Stomach (tissue), 9 donors: ENCODE measurements around the gene RAB8B. TPM values are rescaled to one million over a fixed set of nuclear protein-coding genes. Genes with fewer than 3 reads are reported as not detected.

Experiments
- DNase-seq, 2 donors: peaks; one replicate each; pipeline versions ENCODE4 v3.0.0 to v3.0.0-alpha.2; 2013 to 2019
- H3K27ac ChIP-seq, 5 donors: fragments of 200-600 bp in 4 of 5; sonication (generic) in 4 of 5; one replicate each; pipeline ENCODE4 v1.5.1; 2013 to 2019; ENCODE audit warnings: mild to moderate bottlenecking in 1 of 5, moderate library complexity in 1 of 5
- H3K27me3 ChIP-seq, 3 donors: fragments of 200-600 bp; sonication (generic); one replicate each; pipeline ENCODE4 v1.5.1; 2017 to 2019; ENCODE audit warnings: mixed run types in 1 of 3
- H3K36me3 ChIP-seq, 4 donors: fragments of 200-600 bp; sonication (generic); 1 replicate in 3 of 4; 2 replicates in 1 of 4; pipeline ENCODE4 v1.5.1; 2016 to 2019
- H3K4me1 ChIP-seq, 4 donors: fragments of 200-600 bp; sonication (generic); one replicate each; pipeline ENCODE4 v1.5.1; 2016 to 2019
- H3K4me3 ChIP-seq, 4 donors: fragments of 200-600 bp; sonication (generic) in 3 of 4; one replicate each; pipeline ENCODE4 v1.5.1; 2016 to 2019; ENCODE audit warnings: mild to moderate bottlenecking in 1 of 4
- H3K9me3 ChIP-seq, 4 donors: fragments of 200-600 bp; sonication (generic); one replicate each; pipeline ENCODE4 v1.5.1; 2016 to 2019
- CTCF ChIP-seq, 7 experiments: fragments of 450-650 bp in 4 of 7; fragments of 200-600 bp in 3 of 7; sonication (generic) in 3 of 7; IDR thresholded peaks; one replicate each; pipeline ENCODE4 v1.5.1; 2016 to 2019; ENCODE audit warnings: antibody characterized with exemption in 7 of 7, control low read depth in 2 of 7, mild to moderate bottlenecking in 1 of 7
- EP300 ChIP-seq: sonication (generic); formaldehyde crosslinking; IDR thresholded peaks from one replicate; pipeline ENCODE4 v1.6.1; 2017; ENCODE audit warnings: antibody characterized with exemption
- POLR2A ChIP-seq, 4 donors: fragments of 450-650 bp; IDR thresholded peaks; one replicate each; pipeline ENCODE4 v1.6.1; 2016; ENCODE audit warnings: antibody characterized with exemption in 4 of 4, control low read depth in 2 of 4, mild to moderate bottlenecking in 1 of 4, moderate library complexity in 1 of 4
- POLR2AphosphoS5 ChIP-seq, 3 donors: sonication (generic); formaldehyde crosslinking; IDR thresholded peaks; one replicate each; pipeline ENCODE4 v1.6.1; 2016; ENCODE audit warnings: antibody characterized with exemption in 3 of 3
- whole genome bisulfite sequencing, 5 donors: extraction: QIAGEN DNeasy Blood & Tissue Kit in 3 of 5; methylation state at CpG; one replicate each; pipeline versions ENCODE4 v1.1.5 to v1.1.7; 2013 to 2018; 5-methylcytosine and 5-hydroxymethylcytosine counted together
- intact Hi-C: fragments of 100-400 bp; cut with DNase I; formaldehyde crosslinking; loops from one replicate; pipeline ENCODE4 v1.15.1; 2023; ENCODE audit warnings: low total_unique reads
- polyA plus RNA-seq, 3 donors: library from polyadenylated mRNA; stranded (reverse); fragments of 200-250 nt; gene quantifications; one replicate each; pipeline ENCODE4 v1.2.3, GENCODE V29; 2013
- total RNA-seq, 5 donors: library from RNA; depleted of rRNA; stranded (reverse); fragments of >200 nt; gene quantifications; one replicate each; pipeline versions ENCODE4 v1.1.0 to v1.2.3, GENCODE V29; 2014 to 2016
- donor health status: healthy with polysubstance abuse.
- donor health status: Bipolar disorder and iron deficiency.
- donor health status: healthy.

RAB8B gene
- total and polyA plus RNA-seq, 8 donors = 2.0 to 103 (median 13.5) TPM

- no peak for TF ChIP-seq EP300
- 36 to 42% (median 41%) methylated on average over 10 of the region's 10 CpGs for WGBS, 5 donors
- H3K36me3 ChIP-seq = no peaks in the 10 kb centered on the region
- no peak for DNase-seq
- no peaks in the 10 kb centered on the region for H3K9me3 ChIP-seq
- H3K27me3 ChIP-seq = no peaks in the 10 kb centered on the region
- H3K4me3 ChIP-seq = peak overlapping the region; percentile 66 to 85 (median 80)
- H3K4me1 ChIP-seq = peaks cover 14 to 38% (median 28%) of the 10 kb centered on the region in 4 donors
- peak overlapping the region; percentile 49 to 92 (median 89) for H3K27ac ChIP-seq
- intact Hi-C loops = no loop called here
These were observed 1.0 kb upstream of the RAB8B start for GRCh38 chr15:63188247-63188925.

GRCh38 chr15:63189941-63190768 lies 749 bp downstream of the RAB8B start:
- 6 to 9% (median 7%) methylated on average over 10 of the region's 10 CpGs for WGBS, 5 donors
- H3K36me3 ChIP-seq = no peaks in the 10 kb centered on the region
- peak overlapping the region; percentile 66 to 85 (median 80) for H3K4me3 ChIP-seq
- DNase-seq = no peak
- no peaks in the 10 kb centered on the region for H3K9me3 ChIP-seq
- intact Hi-C loops = no loop called here
- peaks cover 17 to 56% (median 43%) of the 10 kb centered on the region in 4 donors for H3K4me1 ChIP-seq
- no peaks in the 10 kb centered on the region for H3K27me3 ChIP-seq
- peak overlapping the region; percentile 81 to 92 (median 89) for H3K27ac ChIP-seq
- no peak for TF ChIP-seq CTCF (IDR thresholded peaks at IDR 0.05)
- TF ChIP-seq POLR2A (IDR thresholded peaks at IDR 0.05) = no peak
- TF ChIP-seq EP300 = no peak
- TF ChIP-seq POLR2AphosphoS5 (IDR thresholded peaks at IDR 0.05) = no peak

- DNase-seq = no peak
- H3K4me3 ChIP-seq = peak overlapping the region; percentile 66 to 85 (median 80)
- no peaks in the 10 kb centered on the region for H3K36me3 ChIP-seq
- no peak for TF ChIP-seq CTCF (IDR thresholded peaks at IDR 0.05)
- TF ChIP-seq POLR2A (IDR thresholded peaks at IDR 0.05) = no peak
- no peak for TF ChIP-seq POLR2AphosphoS5 (IDR thresholded peaks at IDR 0.05)
- no peak for TF ChIP-seq EP300
- WGBS, 5 donors = 50 to 59% (median 53%) methylated on average over 3 of the region's 3 CpGs
- H3K27ac ChIP-seq = peak overlapping the region in 4 of 5 donors; percentile 83 to 92 (median 90)
- no peaks in the 10 kb centered on the region for H3K9me3 ChIP-seq
- intact Hi-C loops = no loop called here
- peaks cover 26 to 64% (median 52%) of the 10 kb centered on the region in 4 donors for H3K4me1 ChIP-seq
- H3K27me3 ChIP-seq = no peaks in the 10 kb centered on the region
These were observed 1.6 kb downstream of the RAB8B start for GRCh38 chr15:63190769-63191649.

- H3K36me3 ChIP-seq = no peaks in the 10 kb centered on the region
- 62 to 71% (median 65%) methylated on average over 3 of the region's 3 CpGs for WGBS, 5 donors
- peaks cover 36 to 75% (median 61%) of the 10 kb centered on the region in 4 donors for H3K4me1 ChIP-seq
- peak overlapping the region in 1 of 4 donors; percentile 12 for H3K4me3 ChIP-seq
- peak in 1 of 2 donors; percentile 76 for DNase-seq
- H3K27ac ChIP-seq = peak overlapping the region; percentile 13 to 92 (median 89)
- intact Hi-C loops = no loop called here
- H3K9me3 ChIP-seq = no peaks in the 10 kb centered on the region
- TF ChIP-seq POLR2AphosphoS5 (IDR thresholded peaks at IDR 0.05) = no peak
- no peak for TF ChIP-seq EP300
- TF ChIP-seq CTCF (IDR thresholded peaks at IDR 0.05) = no peak
- TF ChIP-seq POLR2A (IDR thresholded peaks at IDR 0.05) = no peak
- no peaks in the 10 kb centered on the region for H3K27me3 ChIP-seq
These were observed 2.7 kb downstream of the RAB8B start for GRCh38 chr15:63191895-63192618.
